Keratinocyte (primary cell): ENCODE data around the gene AMMECR1L. TPM values are rescaled to one million over a fixed set of nuclear protein-coding genes. Genes with fewer than 3 reads are reported as not detected.

Source experiments
- DNase-seq: peaks from one replicate; pipeline ENCODE4 v3.0.0-alpha.2; 2011; ENCODE audit warnings: low read depth, missing footprints, low spot score
- FAIRE-seq: peaks from 2 replicates; lab custom pipeline; 2011; peaks lifted over from hg19 to GRCh38; lab: Jason Lieb, UNC
- H2AFZ ChIP-seq: 2 replicates; pipeline ENCODE4 v1.6.0; 2012; ENCODE audit warnings: low read length, control low read depth, inconsistent platforms; ENCODE audit not compliant: control insufficient read depth
- H3K27ac ChIP-seq: 2 replicates; pipeline ENCODE4 v1.5.1; 2011; ENCODE audit warnings: low read length; ENCODE audit not compliant: control insufficient read depth, insufficient read depth
- H3K27me3 ChIP-seq: 3 replicates; pipeline ENCODE4 v1.6.0; 2011; ENCODE audit warnings: low read length; ENCODE audit not compliant: control insufficient read depth, insufficient read depth; ENCODE audit errors: extremely low read depth
- H3K36me3 ChIP-seq, 2 experiments: 2 replicates in 1 of 2; 3 replicates in 1 of 2; pipeline ENCODE4 v1.5.1; 2011; ENCODE audit warnings: low read length in 2 of 2, mild to moderate bottlenecking in 1 of 2; ENCODE audit not compliant: control insufficient read depth in 2 of 2, insufficient read depth in 2 of 2; ENCODE audit errors: extremely low read depth in 1 of 2
- H3K4me1 ChIP-seq: 3 replicates; pipeline ENCODE4 v1.5.1; 2011; ENCODE audit warnings: low read length; ENCODE audit not compliant: control insufficient read depth, insufficient read depth; ENCODE audit errors: extremely low read depth
- H3K4me2 ChIP-seq: 3 replicates; pipeline ENCODE4 v1.6.0; 2011; ENCODE audit warnings: low read depth, low read length; ENCODE audit not compliant: control insufficient read depth, insufficient read depth; ENCODE audit errors: extremely low read depth
- H3K4me3 ChIP-seq, 3 experiments: fragments of 200-600 bp in 1 of 3; sonication (generic) in 1 of 3; 2 replicates in 2 of 3; 3 replicates in 1 of 3; pipeline ENCODE4 v1.5.1; 2011 to 2016; ENCODE audit warnings: low read length in 3 of 3, mild to moderate bottlenecking in 3 of 3, control low read depth in 2 of 3, inconsistent platforms in 1 of 3, low read depth in 1 of 3, mixed read lengths in 1 of 3, mixed run types in 1 of 3, moderate library complexity in 1 of 3; ENCODE audit not compliant: control insufficient read depth in 2 of 3, insufficient read depth in 2 of 3; ENCODE audit errors: extremely low read depth in 1 of 3
- H3K79me2 ChIP-seq: 2 replicates; pipeline ENCODE4 v1.6.0; 2012; ENCODE audit warnings: low read length; ENCODE audit not compliant: control insufficient read depth, insufficient read depth
- H3K9ac ChIP-seq: 3 replicates; pipeline ENCODE4 v1.6.0; 2011; ENCODE audit warnings: low read length; ENCODE audit not compliant: control insufficient read depth, insufficient read depth; ENCODE audit errors: extremely low read depth
- H3K9me1 ChIP-seq: 3 replicates; pipeline ENCODE4 v1.6.0; 2011; ENCODE audit warnings: low read length; ENCODE audit not compliant: control insufficient read depth, insufficient read depth; ENCODE audit errors: extremely low read depth
- H3K9me3 ChIP-seq: 2 replicates; pipeline ENCODE4 v1.5.1; 2012; ENCODE audit warnings: low read depth, low read length; ENCODE audit not compliant: control insufficient read depth
- H4K20me1 ChIP-seq: 3 replicates; pipeline ENCODE4 v1.6.0; 2011; ENCODE audit warnings: low read length; ENCODE audit not compliant: control insufficient read depth, insufficient read depth; ENCODE audit errors: extremely low read depth
- EZH2 ChIP-seq: IDR thresholded peaks from one replicate; pipeline ENCODE4 v1.6.1; 2012; ENCODE audit warnings: inconsistent platforms, mild to moderate bottlenecking, low read length, moderate library complexity
- dilution Hi-C: fragments of 300-500 bp; cut with MboI; formaldehyde crosslinking; loops from one replicate; pipeline ENCODE4 v1.7.0; 2020; ENCODE audit warnings: low sequenced_read_pairs; ENCODE audit not compliant: extremely low pct_ligation_motif_present
- polyA plus RNA-seq, 5 experiments: library from polyadenylated mRNA; depleted of rRNA in 3 of 5; stranded (reverse) in 3 of 5; stranded (forward) in 1 of 5; unstranded in 1 of 5; fragments of >200 nt; gene quantifications; 1 replicate in 1 of 5; 2 replicates in 3 of 5; 3 replicates in 1 of 5; pipeline versions ENCODE4 v1.2.1 to v1.2.3, GENCODE V29; 2011 to 2012; ENCODE audit warnings: missing spikeins in 2 of 5, low read depth in 1 of 5, low replicate concordance in 1 of 5
- TF ChIP-seq, protein P1 (sequence below), 3 experiments: IDR thresholded peaks in 1 of 3; conservative IDR thresholded peaks in 1 of 3; optimal IDR thresholded peaks in 1 of 3; 2 replicates in 2 of 3; 3 replicates in 1 of 3; pipeline versions ENCODE3 to v1.5.1; 2011; ENCODE audit warnings: low read length in 3 of 3, mild to moderate bottlenecking in 3 of 3, moderate library complexity in 2 of 3, control low read depth in 1 of 3, inconsistent platforms in 1 of 3; ENCODE audit not compliant: insufficient read depth in 2 of 3; ENCODE audit errors: extremely low read depth in 1 of 3

Gene AMMECR1L
- polyA plus RNA-seq, 1 donor (not counting 4 experiments of a cell fraction or from before 2014, with no cell fraction given), result 16.8 TPM

DNA sequence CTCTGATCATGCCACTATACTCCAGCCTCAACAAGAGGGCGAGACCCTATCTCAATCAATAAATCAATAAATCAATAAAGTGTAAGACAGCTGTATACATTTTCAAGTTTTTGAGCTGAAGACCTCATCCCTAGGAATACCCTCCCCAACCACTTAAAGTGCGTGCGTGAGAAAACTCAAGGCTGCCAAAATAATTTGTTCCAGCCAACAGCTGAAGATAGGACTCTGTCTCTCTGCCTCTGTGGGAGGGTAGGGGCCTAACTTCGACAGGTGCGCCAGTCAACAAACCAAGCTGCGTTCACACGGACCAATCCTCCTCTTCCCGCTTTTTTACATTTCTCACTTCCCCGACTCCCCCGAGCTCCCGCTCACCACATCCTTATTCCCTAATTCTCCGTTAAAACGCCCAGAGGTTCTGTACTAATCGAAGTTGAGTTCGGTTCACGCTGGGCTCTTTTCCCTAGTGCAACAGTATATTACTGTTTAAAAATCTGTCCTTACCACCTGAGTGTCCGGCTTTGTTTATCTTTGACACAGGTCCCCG, 28.4 kb downstream of the AMMECR1L start:
- peaks cover 3% of the 10 kb centered on the region for H3K9me1 ChIP-seq
- FAIRE-seq, result no peak
- no peak for DNase-seq

DNA sequence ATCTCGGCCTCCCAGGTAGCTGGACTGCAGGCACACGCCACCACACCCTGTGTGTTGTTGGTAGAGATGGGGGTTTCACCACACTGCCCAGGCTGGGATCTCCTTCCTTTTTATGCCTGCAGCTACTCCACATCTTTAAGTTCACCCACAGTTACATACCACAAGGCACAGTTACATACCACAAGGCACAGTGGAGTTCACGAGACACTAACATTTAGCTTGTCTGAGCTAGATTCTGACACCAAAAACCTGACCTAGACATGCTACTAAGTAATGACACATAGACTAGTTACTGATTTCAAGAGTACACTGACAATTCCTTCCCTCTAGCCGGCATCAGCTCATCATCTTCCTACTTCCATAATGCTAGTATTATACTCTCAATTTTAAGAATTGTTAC, 32.1 kb downstream of the AMMECR1L start:
- DNase-seq (peak; percentile 35), FAIRE-seq (no peak)
- peaks cover 3% of the 10 kb centered on the region for H3K9me1 ChIP-seq
- no peak overlapping the region for H3K9ac ChIP-seq
- H3K79me2 ChIP-seq, result peaks cover 57% of the 10 kb centered on the region
- no peaks in the 10 kb centered on the region for H3K27me3 ChIP-seq
- H3K4me2 ChIP-seq, result no peak overlapping the region
- dilution Hi-C loops, result no loop called here
- H2AFZ ChIP-seq, result no peak overlapping the region
- TF ChIP-seq, protein P1, sequence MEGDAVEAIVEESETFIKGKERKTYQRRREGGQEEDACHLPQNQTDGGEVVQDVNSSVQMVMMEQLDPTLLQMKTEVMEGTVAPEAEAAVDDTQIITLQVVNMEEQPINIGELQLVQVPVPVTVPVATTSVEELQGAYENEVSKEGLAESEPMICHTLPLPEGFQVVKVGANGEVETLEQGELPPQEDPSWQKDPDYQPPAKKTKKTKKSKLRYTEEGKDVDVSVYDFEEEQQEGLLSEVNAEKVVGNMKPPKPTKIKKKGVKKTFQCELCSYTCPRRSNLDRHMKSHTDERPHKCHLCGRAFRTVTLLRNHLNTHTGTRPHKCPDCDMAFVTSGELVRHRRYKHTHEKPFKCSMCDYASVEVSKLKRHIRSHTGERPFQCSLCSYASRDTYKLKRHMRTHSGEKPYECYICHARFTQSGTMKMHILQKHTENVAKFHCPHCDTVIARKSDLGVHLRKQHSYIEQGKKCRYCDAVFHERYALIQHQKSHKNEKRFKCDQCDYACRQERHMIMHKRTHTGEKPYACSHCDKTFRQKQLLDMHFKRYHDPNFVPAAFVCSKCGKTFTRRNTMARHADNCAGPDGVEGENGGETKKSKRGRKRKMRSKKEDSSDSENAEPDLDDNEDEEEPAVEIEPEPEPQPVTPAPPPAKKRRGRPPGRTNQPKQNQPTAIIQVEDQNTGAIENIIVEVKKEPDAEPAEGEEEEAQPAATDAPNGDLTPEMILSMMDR (optimal IDR thresholded peaks at IDR 0.05 in 1 of 3, IDR thresholded peaks at IDR 0.05 in 1 of 3, conservative IDR thresholded peaks at IDR 0.05 in 1 of 3; ENCODE audit: extremely low read depth in 1 of 3, insufficient read depth in 2 of 3, low read length in 3 of 3), result no peak
- no peak for TF ChIP-seq EZH2
- peaks cover 3% of the 10 kb centered on the region for H3K4me1 ChIP-seq
- no peaks in the 10 kb centered on the region for H3K9me3 ChIP-seq
- H3K4me3 ChIP-seq, result no peak overlapping the region
- peaks cover 8 to 9% of the 10 kb centered on the region in 2 experiments for H3K36me3 ChIP-seq
- H4K20me1 ChIP-seq, result peaks cover 25% of the 10 kb centered on the region
- no peak overlapping the region for H3K27ac ChIP-seq

More for the DNA sequence above, 28.4 kb downstream of the AMMECR1L start:
- peak overlapping the region; percentile 76 for H3K9ac ChIP-seq
- H3K4me2 ChIP-seq, result peak overlapping the region; percentile 98
- peak overlapping the region; percentile 95 for H2AFZ ChIP-seq
- H3K9me3 ChIP-seq, result no peaks in the 10 kb centered on the region
- peak overlapping the region; percentile 65 for H3K27ac ChIP-seq
- H3K27me3 ChIP-seq, result no peaks in the 10 kb centered on the region
- peaks cover 46% of the 10 kb centered on the region for H3K79me2 ChIP-seq
- TF ChIP-seq, protein P1 (optimal IDR thresholded peaks at IDR 0.05 in 1 of 3, IDR thresholded peaks at IDR 0.05 in 1 of 3, conservative IDR thresholded peaks at IDR 0.05 in 1 of 3; ENCODE audit: extremely low read depth in 1 of 3, insufficient read depth in 2 of 3, low read length in 3 of 3), result no peak
- TF ChIP-seq EZH2, result no peak
- H3K36me3 ChIP-seq, result peaks cover 2 to 4% of the 10 kb centered on the region in 2 experiments
- dilution Hi-C loops, result no loop called here
- peaks cover 15% of the 10 kb centered on the region for H3K4me1 ChIP-seq
- H3K4me3 ChIP-seq, result peak overlapping the region; percentile 79 to 84 (median 82)
- peaks cover 20% of the 10 kb centered on the region for H4K20me1 ChIP-seq
